GM12878 (cell line): ENCODE data around the gene LDLRAD4. TPM values are rescaled to one million over a fixed set of nuclear protein-coding genes. Genes with fewer than 3 reads are reported as not detected.

ENCODE experiments used
- ATAC-seq: fragments of 200-7000 bp; cut with Tn5 transposase; 3 replicates; pipeline ENCODE4 v1.9.1; 2020; ENCODE audit warnings: mild to moderate bottlenecking, moderate library complexity
- BruUV-seq: library from RNA; stranded (reverse); fragments of 400-500 nt; replicated peaks from 2 replicates; lab custom pipeline; 2021; lab: Mats Ljungman, UMichigan
- CTCF ChIA-PET: fragments of 300-600 bp; sonication (Branson Sonifier 250); formaldehyde crosslinking; extraction: SDS; loops from one replicate; lab custom pipeline; 2021; ENCODE audit warnings: inconsistent platforms; lab: Yijun Ruan, JAX
- POLR2A ChIA-PET: fragments of 350-600 bp; formaldehyde crosslinking; extraction: SDS; loops from one replicate; lab custom pipeline; 2021; ENCODE audit warnings: inconsistent platforms; lab: Charles Lee
- RAD21 ChIA-PET: fragments of 300-600 bp; sonication (Branson Sonifier 250); formaldehyde crosslinking; loops from one replicate; lab custom pipeline; 2023; ENCODE audit warnings: antibody characterized with exemption; ENCODE audit not compliant: unreplicated experiment; lab: Charles Lee
- SMC1A ChIA-PET: fragments of 300-600 bp; sonication (Branson Sonifier 250); formaldehyde crosslinking; loops from one replicate; lab custom pipeline; 2023; ENCODE audit not compliant: unreplicated experiment, uncharacterized antibody; lab: Charles Lee
- DNase-seq: peaks from one replicate; pipeline ENCODE4 v3.0.0-alpha.2; 2011; ENCODE audit warnings: low read depth, low spot score
- FAIRE-seq: peaks from 3 replicates; lab custom pipeline; 2011; peaks lifted over from hg19 to GRCh38; lab: Jason Lieb, UNC
- H2AFZ ChIP-seq: 2 replicates; pipeline ENCODE4 v1.6.0; 2011; ENCODE audit warnings: low read depth, low read length, control low read depth; ENCODE audit not compliant: control insufficient read depth
- H3K27ac ChIP-seq: 2 replicates; pipeline ENCODE4 v1.5.1; 2011; ENCODE audit warnings: control low read depth; ENCODE audit not compliant: control insufficient read depth, insufficient read depth
- H3K27me3 ChIP-seq, 2 experiments: replicated peaks in 1 of 2; 2 replicates each; pipeline versions ENCODE4 v1.6.0 to v1.6.1; 2011; ENCODE audit warnings: low read length in 1 of 2; ENCODE audit not compliant: control insufficient read depth in 2 of 2, insufficient read depth in 2 of 2
- H3K36me3 ChIP-seq, 2 experiments: 2 replicates each; pipeline ENCODE4 v1.5.1; 2011; ENCODE audit warnings: low read length in 1 of 2; ENCODE audit not compliant: control insufficient read depth in 2 of 2, insufficient read depth in 2 of 2
- H3K4me1 ChIP-seq: 2 replicates; pipeline ENCODE4 v1.6.1; 2011; ENCODE audit warnings: mild to moderate bottlenecking, low read length, moderate library complexity, mixed read lengths; ENCODE audit not compliant: control insufficient read depth, insufficient read depth
- H3K4me2 ChIP-seq: 2 replicates; pipeline ENCODE4 v1.6.0; 2011; ENCODE audit warnings: control low read depth; ENCODE audit not compliant: control insufficient read depth, insufficient read depth
- H3K4me3 ChIP-seq: fragments of 200-600 bp; sonication (generic); 2 replicates; pipeline ENCODE4 v1.5.1; 2016
- H3K79me2 ChIP-seq: 2 replicates; pipeline ENCODE4 v1.6.0; 2011; ENCODE audit warnings: low read length; ENCODE audit not compliant: control insufficient read depth, insufficient read depth
- H3K9ac ChIP-seq: 2 replicates; pipeline ENCODE4 v1.8.0; 2011; ENCODE audit warnings: low read length, control low read depth, mixed read lengths; ENCODE audit not compliant: control insufficient read depth, insufficient read depth
- H3K9me3 ChIP-seq: replicated peaks from 3 replicates; pipeline ENCODE4 v1.5.1; 2011; ENCODE audit warnings: mild to moderate bottlenecking, low read length; ENCODE audit not compliant: control insufficient read depth, insufficient read depth
- H4K20me1 ChIP-seq: 2 replicates; pipeline ENCODE4 v1.6.0; 2011; ENCODE audit not compliant: control insufficient read depth, insufficient read depth
- CUX1 ChIP-seq: IDR thresholded peaks from 2 replicates; pipeline ENCODE4 v1.6.1; 2012; ENCODE audit warnings: improper control_type of control experiment, low read depth, low read length; ENCODE audit not compliant: insufficient replicate concordance
- KDM1A ChIP-seq: fragments of 200-600 bp; sonication (generic); IDR thresholded peaks from 2 replicates; pipeline ENCODE4 v1.6.1; 2016; ENCODE audit warnings: borderline replicate concordance
- MAX ChIP-seq: IDR thresholded peaks from 2 replicates; pipeline ENCODE4 v1.6.1; 2012; ENCODE audit warnings: low read depth, low read length, improper control_type of control experiment
- POU2F2 ChIP-seq: IDR thresholded peaks from 3 replicates; pipeline ENCODE4 v1.6.1; 2011; ENCODE audit warnings: low read depth, mild to moderate bottlenecking, low read length, borderline replicate concordance
- REST ChIP-seq: IDR thresholded peaks from 2 replicates; pipeline ENCODE4 v1.6.1; 2012; ENCODE audit warnings: mild to moderate bottlenecking, low read depth, low read length
- USF1 ChIP-seq: IDR thresholded peaks from 2 replicates; pipeline ENCODE4 v1.6.1; 2011; ENCODE audit warnings: borderline replicate concordance, low read depth, mild to moderate bottlenecking, moderate library complexity, mixed read lengths, low read length; ENCODE audit not compliant: insufficient read depth; ENCODE audit errors: extremely low read length
- ZBED1 ChIP-seq: IDR thresholded peaks from 2 replicates; pipeline ENCODE4 v1.6.1; 2016; ENCODE audit warnings: borderline replicate concordance
- ZBTB11 ChIP-seq: fragments of 450-650 bp; formaldehyde crosslinking; IDR thresholded peaks from 2 replicates; pipeline ENCODE4 v1.5.0; 2022; ENCODE audit warnings: mild to moderate bottlenecking, missing genetic modification characterization
- ZNF622 ChIP-seq: fragments of 450-650 bp; IDR thresholded peaks from 2 replicates; pipeline ENCODE4 v1.6.1; 2017; ENCODE audit warnings: mild to moderate bottlenecking, inconsistent platforms
- WGBS: methylation state at CpG from one replicate; pipeline ENCODE4 v1.1.6; 2016; ENCODE audit warnings: low lambda C conversion rate; ENCODE audit not compliant: insufficient replicate concordance, insufficient coverage; ENCODE audit errors: missing lambda C conversion rate; 5-methylcytosine and 5-hydroxymethylcytosine counted together
- in situ Hi-C: fragments of 300-500 bp; cut with MboI; formaldehyde crosslinking; loops from 9 replicates; pipeline ENCODE4 v1.14.3; 2018; ENCODE audit warnings: mixed read lengths
- intact Hi-C: fragments of 100-400 bp; cut with micrococcal nuclease; formaldehyde crosslinking; loops from one replicate; pipeline ENCODE4 v1.14.2; 2022; ENCODE audit not compliant: unreplicated experiment
- polyA plus RNA-seq, 11 experiments: library from polyadenylated mRNA; depleted of rRNA in 4 of 11; unstranded in 6 of 11; stranded (reverse) in 5 of 11; fragments of >200 nt; fragmentation: Nextera tagmentation in 4 of 11; fragmentation: Illumina TruSeq in 1 of 11; extraction: Ambion mirVana in 4 of 11; extraction: Trizol in 1 of 11; gene quantifications; 1 replicate in 1 of 11; 2 replicates in 10 of 11; pipeline versions ENCODE4 v1.2.1 to v1.2.3, GENCODE V29; 2011 to 2016; ENCODE audit warnings: inconsistent platforms in 2 of 11, missing spikeins in 2 of 11, low read depth in 1 of 11
- total RNA-seq, 4 experiments: library from RNA; depleted of rRNA in 3 of 4; stranded (reverse); fragments of >200 nt in 3 of 4; fragmentation: Illumina TruSeq in 1 of 4; extraction: Trizol in 1 of 4; gene quantifications; 2 replicates each; pipeline versions ENCODE4 v1.2.1 to v1.2.3, GENCODE V29; 2013 to 2021

The LDLRAD4 gene
- total and polyA plus RNA-seq, 10 of the 15 experiments (the other 5 are each of a cell fraction or from before 2014, with no cell fraction given), result 2.7 to 16.8 (median 11.2) TPM

- in situ Hi-C loops (loop anchor here (5.0 kb wide), 1 partner anchor 50 kb away; no protein-coding TSS in a partner anchor), intact Hi-C loops (loop anchor here (10.0 kb wide), 1 partner anchor 167 kb away; no protein-coding TSS in a partner anchor)
- Histone ChIP-seq H3K4me2 (no peak overlapping the region), H3K4me1 (no peaks in the 10 kb centered on the region), H3K79me2 (no peaks in the 10 kb centered on the region), H3K4me3 (no peak overlapping the region), H3K36me3 (no peaks in the 10 kb centered on the region), H3K9me3 (no peaks in the 10 kb centered on the region), H3K27ac (no peak overlapping the region), H3K27me3 (no peaks in the 10 kb centered on the region; a peak in 1 of 4 replicates), H3K9ac (no peak overlapping the region), H4K20me1 (no peaks in the 10 kb centered on the region), H2AFZ (no peak overlapping the region)
- ChIA-PET RAD21 (no interaction called here), SMC1A (interaction anchor here (0.8 kb wide), 1 partner anchor 27 kb away, joined by 3 read pairs; no protein-coding TSS in a partner anchor), CTCF (no interaction called here), POLR2A (no interaction called here)
- ATAC-seq (no peak), FAIRE-seq (no peak), DNase-seq (no peak)
- BruUV-seq, result no TSS peak
- 57% methylated on average over 14 of the region's 14 CpGs for WGBS
- TF ChIP-seq ZBED1 (no peak), KDM1A (no peak), ZBTB11 (CRISPR knock-in tag) (no peak), MAX (no peak), REST (no peak), USF1 (no peak), CUX1 (no peak), POU2F2 (no peak), ZNF622 (no peak)
Measured at GRCh38 chr18:13247506-13247905, 28.9 kb downstream of the LDLRAD4 start.
